Stimulated activated CD4-positive, alpha-beta T cell treated with anti-CD3 and anti-CD28 coated beads, Interleukin-1b, Interleukin-23, amount 100 ng/mL, for 1 hour (primary cell): ENCODE data around the gene PPP1R16B.
"Not testable (repeated sequence)": the region's sequence is repeated elsewhere in the genome, so short reads cannot be mapped to it uniquely, and the experiment has no call there.

Source experiments
- DNase-seq, 2 donors: peaks; one replicate each; pipeline ENCODE4 v3.0.0-alpha.2; 2020; ENCODE audit warnings: low read depth in 2 of 2

The PPP1R16B gene

GRCh38 chr20:38853759-38854158 lies 48.3 kb downstream of the PPP1R16B start:
- DNase-seq, result no peak

GRCh38 chr20:38854654-38855066 lies 49.2 kb downstream of the PPP1R16B start:
- no peak for DNase-seq

DNA sequence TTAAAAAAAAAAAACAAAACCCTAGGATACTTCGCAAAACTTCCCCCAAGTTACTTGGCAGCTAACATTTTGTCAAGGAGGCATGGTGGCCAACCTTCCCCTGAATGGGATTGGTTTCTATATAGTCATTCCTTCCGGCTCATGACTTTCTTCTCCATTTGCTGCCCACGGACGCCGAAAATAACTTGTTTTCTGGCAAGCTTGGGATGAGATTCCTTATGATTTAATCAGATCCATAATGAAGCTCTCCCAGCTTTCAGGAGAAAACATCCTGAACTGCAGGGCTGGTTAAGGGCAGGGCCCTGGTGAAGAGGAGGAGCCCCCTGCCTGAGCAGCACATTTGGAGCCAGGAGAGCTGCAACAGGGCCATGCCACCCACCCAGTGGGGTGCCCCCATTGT lies 49.9 kb downstream of the PPP1R16B start:
- no peak for DNase-seq

DNA sequence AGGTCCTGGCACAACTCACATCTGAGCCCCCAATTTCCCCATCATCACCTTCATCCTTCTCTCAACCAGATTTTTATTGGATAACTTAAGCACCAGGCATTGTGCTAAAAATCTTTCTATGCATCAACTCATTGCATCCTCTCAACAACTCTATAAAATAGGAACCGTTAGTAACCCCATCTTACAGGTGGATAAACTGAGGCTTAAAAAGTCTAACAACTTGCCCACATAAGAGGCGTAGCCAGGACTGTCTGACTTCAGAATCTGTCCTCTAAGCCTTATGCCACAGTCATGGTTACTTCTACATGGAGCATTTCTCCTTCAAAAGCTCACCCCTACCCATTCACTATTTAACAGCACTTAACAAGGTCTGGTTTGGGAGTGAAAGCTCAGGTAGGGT lies 51.1 kb downstream of the PPP1R16B start:
- no peak for DNase-seq

DNA sequence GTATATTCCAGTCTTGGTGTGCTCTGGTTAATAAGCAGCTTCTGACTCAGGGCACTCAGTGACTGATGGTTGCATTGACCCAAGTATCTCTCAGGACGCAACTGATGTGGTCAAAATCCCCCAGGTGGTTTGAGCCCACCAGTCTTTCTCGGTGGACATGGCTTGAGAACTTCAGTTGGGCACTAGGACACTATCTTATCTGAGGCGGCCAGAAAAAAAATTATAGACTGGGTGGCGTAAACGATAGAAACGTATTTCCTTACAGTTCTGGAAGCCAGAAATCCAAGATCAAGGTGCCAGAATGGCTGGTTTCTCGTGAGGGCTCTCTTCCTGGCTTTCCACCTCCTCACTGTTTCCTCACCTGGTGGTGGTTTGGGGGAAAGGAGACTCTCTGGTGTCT lies 52.2 kb downstream of the PPP1R16B start:
- DNase-seq, result no peak

DNA sequence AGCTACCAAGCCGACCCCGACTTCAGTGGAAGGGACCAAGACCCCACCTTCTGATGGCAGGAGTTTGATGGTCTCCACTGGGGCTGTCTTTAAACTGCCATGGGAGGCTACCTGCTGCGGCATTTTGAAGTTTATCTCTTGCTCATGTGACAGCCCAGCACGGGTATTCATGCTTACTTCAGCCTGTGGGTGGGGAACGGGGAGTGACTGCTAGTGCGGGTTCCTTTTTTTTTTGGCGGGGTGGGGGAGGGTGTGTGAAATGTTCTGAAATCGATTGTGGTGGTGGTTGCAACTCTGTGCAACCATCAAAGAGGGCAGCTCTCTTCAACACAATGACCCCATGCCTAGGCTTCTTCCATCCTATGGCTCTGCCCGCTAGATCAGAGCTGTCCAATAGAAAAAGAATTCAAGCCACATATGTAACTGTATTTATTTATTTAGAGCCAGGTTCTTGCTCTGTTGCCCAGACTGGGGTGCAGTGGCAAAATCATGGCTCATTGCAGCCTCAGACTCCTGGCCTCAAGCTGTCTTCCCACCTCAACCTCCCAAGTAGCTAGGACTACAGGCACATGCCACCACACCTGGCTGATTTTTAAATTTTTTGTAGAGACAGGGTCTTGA lies 53.7 kb downstream of the PPP1R16B start:
- DNase-seq, result no peak

DNA sequence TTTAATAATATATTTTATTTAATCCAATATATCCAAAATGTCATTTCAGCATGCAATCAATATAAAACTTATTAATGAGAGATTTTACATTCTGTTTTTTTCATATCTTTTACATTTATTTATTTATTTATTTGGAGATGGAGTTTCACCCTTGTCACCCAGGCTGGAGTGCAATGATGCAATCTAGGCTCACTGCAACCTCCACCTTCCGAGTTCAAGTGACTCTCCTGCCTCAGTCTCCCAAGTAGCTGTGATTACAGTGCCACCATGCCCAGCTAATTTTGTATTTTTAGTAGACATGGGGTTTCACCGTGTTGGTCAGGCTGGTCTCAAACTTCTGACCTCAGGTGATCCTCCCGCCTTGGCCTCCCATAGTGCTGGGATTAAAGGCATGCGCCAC lies 54.4 kb downstream of the PPP1R16B start:
- DNase-seq, result not testable (repeated sequence)

DNA sequence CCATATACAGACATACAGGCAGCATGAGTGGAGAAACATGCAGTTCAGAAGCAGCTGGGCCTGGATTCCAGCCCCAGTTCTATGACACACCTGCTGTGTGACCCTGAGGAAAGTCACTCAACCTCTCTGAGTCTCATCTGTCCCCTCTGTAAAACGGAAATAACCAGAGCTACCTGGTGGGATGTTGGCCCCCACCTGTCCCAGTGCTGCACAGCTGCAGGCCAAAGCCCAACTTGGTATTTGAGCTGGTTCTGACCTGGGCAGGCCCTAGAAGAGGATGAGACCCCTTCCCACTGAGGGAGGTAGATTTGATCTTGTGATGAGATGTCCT lies 55.5 kb downstream of the PPP1R16B start:
- no peak for DNase-seq

DNA sequence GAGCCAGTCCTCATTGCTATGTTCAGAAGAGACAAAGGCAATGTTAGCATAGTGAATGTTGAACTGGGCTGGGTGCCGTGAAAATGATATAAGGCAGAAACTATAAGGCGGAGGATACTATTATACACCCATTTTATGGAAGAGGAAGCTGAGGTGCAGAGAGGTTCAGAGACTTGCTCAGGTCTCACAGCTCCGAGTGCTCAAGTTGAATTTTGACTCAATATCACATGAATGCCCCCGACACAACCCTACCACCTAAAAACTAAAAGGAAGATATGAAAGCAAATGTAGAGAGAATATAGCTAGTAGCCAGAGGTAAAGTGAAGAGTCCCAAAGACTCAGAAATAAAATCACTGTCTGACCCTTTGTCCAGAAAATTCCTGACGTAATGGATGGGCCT lies 56.7 kb downstream of the PPP1R16B start:
- no peak for DNase-seq

DNA sequence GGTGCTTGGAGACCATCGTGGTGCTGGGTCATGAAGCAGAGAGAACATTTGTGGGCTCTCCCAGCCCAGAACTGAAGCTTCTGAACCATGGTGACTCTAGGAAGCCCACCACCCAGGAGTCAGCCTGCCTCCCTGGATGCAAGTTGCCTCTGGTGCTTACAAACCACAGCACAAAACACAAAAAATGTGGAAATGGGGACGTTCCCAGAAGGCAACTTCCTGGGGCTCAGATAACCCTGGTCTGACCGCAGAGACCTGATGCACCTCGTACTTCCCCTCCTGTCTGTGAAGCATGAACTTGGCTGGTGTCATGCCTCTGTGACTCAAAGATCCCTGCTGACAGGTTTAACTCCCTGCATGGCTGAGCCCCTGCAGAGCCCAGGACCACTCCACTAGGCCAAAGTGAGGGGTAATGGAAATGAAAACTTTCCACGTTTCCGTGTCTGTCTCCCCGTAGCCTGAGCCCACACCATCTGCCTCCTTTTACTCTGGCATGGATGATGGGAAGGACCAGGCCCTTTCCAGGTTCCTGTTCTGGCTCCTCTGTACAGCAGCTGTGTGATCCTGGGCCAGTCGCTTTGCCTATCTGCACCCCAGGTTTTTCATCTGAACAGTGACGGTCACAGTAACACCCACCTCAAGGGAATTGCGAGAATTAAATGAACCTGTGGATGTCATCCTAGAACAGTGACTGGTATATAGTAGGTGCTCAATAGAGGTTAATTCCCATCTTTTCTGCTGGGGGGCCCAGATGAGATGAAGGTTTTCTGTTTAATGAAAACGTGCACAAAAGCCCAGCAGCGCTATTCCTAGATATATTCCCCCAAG lies 57.7 kb downstream of the PPP1R16B start:
- no peak for DNase-seq

GRCh38 chr20:38864662-38865061 lies 59.2 kb downstream of the PPP1R16B start:
- DNase-seq, result no peak

GRCh38 chr20:38866265-38867061 lies 61.0 kb downstream of the PPP1R16B start:
- DNase-seq, result no peak

DNA sequence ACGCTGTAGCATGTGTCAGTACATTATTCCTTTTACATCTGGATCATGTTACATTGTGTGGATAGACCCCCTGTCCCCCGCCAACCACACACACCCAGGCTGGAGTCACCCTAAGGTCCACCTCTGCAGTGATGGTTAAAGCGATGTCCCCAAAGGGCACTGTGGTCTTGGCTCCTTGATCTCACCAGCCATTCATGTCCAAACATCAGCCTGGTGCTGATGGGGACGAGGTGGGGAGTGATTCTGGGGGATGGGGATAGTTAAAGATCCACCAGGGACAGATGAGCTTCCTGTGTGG lies 61.5 kb downstream of the PPP1R16B start:
- DNase-seq, result no peak

GRCh38 chr20:38870733-38871559 lies 65.4 kb downstream of the PPP1R16B start:
- DNase-seq, result no peak

DNA sequence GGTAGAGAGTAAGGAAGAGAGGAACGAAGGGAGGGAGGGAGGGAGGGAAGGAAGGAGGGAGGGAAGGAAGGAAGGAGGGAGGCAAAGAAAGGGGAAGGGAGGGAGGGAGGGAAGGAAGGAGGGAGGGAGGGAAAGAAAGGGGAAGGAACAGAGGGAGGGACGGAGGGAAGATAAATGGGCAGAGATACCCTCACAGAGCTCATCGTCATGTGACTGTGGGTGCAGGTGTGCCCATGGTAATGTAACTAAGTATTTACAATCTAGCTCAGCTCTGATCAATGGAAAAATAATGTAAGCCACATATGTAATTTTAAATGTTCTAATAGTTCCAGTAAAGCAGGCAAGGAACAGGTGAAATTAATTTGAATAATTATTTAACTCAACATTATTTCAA lies 66.1 kb downstream of the PPP1R16B start:
- DNase-seq, result no peak

GRCh38 chr20:38872036-38872435 lies 66.5 kb downstream of the PPP1R16B start:
- no peak for DNase-seq

GRCh38 chr20:38872491-38873049 lies 67.1 kb downstream of the PPP1R16B start:
- DNase-seq, result no peak

DNA sequence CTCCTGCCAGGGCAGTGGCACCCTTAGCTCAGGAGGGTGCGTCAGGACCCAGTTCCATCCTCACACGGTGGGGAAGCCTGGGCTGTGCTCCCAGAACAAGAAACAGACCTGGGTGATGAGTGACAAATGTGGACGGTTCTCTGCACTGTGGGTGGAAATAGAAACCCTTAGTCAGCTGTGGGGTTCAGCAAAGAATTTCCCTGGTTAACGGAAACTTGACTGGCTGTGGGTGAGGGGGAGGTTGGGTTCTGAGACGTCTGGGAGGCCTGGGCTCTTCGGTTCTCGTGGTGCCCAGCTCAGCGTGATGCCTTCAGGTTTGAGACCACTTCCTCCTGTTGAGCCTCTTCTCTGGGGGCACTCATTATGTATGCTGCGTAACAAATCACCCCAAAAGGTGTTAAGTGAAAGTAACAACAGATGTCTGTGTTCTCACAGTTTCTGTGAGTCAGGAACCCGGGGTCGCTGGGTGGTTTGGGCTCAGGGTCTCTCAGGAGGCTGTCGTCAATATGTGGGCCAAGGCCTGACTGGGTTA lies 67.6 kb downstream of the PPP1R16B start:
- DNase-seq, result peak; percentile 54 to 65

- no peak for DNase-seq
These were observed 69.1 kb downstream of the PPP1R16B start for GRCh38 chr20:38874460-38875174.

DNA sequence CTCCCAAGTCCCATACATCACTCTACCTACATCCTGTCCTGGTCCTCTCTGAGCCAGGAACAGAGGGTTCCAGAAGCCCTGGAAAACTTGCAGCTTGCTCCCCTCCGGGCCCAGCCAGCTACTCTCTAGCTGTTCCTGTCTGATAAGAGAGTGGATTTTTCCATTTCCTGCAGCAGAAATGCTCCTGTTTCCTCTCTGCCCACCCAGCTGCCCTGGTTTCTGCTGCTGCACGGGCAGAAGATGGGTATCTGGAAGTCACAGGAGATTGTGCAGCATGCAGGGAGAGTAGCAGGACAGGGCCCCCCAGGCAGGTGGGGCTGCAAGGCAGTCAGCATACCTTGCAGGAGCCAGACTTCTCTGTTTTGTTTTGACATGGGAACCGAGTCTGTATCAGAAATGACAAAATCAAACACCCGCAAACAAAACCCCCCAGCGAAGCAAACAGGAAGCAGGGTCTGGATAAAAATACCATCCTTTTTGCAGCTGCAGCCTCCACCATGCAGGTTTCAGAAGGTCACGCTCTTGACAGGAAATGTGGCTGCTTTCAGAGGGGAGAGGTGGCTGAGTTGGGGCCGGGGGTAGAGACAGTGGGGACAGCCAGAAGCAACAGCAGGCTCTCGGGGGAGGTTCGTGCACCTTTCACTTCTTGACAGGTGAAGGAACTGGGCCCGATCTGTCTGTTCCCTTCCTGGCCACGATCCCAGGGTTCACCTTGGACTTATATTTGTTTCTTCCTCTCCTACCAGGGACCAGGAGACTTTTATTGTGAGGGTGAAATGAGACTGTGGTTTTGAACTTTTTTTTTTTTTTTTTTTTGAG lies 69.9 kb downstream of the PPP1R16B start:
- DNase-seq, result peak in 1 of 2 donors; percentile 36
